ENCODE data around the gene GYG1.

Gene GYG1

GRCh38 chr3:148991219-148992026 is at the start of gene GYG1:
TSS of gene GYG1 (plus strand) at chr3:148991540. CDS start at chr3:148991641, 101 bp downstream.
- peak; percentile 68 to 83 for DNase-seq (ENCODE audit: low read depth in 2 of 2)

- no peak for DNase-seq (ENCODE audit: low read depth in 2 of 2)
Measured at GRCh38 chr3:148943506-148944205, 47.7 kb upstream of the GYG1 start.

DNA sequence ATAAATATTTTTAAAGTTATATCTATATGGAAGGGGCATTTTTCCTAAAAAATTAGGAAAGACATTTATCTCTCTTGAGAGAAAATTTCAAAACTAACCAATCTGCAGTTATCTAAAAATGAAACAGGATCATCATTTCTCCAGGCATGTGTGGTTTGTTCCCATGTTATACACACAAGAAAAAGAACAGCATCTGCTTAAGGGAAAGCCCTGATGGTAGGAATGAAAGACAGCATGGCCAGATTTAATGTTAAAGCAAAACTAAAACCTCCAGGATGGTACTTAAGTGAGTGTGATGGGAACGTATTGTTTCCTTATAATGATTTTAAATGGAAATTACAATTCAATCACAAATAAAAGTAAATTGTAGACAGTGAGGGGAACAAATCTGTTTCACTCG is 46.2 kb upstream of the GYG1 start:
- no peak for DNase-seq (ENCODE audit: low read depth in 2 of 2)

DNA sequence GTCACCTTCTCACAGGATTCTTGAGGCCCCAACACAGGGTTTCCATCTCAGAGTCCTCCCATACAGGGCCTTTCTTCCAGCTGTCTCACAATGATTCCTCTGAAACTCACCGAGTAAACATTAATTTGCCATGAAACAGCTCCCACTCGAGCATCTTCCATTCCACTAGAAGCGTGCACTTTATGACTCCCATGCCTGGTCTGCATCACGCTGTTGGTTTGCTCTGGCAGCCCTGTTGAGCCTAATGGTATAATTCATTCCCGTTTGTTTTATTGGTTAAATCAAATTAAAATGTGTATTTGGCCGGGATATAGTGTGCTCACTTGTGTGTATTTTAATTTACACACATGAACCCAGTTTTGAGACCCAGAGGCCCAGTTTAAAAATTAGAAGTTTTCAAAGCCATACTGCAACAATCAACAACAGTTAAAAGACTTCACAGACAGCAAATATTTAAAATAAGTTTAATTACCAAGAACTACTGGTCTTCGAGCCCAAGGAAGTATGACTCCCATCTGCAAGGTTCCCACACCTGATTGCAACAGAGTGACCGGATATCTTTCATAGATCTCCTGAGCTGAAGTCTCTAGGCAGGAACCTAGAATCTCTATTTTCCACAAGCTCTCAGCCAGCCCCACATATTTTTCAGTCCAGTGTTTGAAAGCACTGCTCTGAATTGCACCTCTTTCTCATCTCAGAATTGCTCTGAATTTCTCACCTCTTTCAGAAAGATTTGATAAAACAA is 42.3 kb upstream of the GYG1 start:
- DNase-seq (ENCODE audit: low read depth in 2 of 2) = no peak

- DNase-seq (ENCODE audit: low read depth in 2 of 2) = no peak
Measured at GRCh38 chr3:148950806-148951205, 40.5 kb upstream of the GYG1 start.

DNA sequence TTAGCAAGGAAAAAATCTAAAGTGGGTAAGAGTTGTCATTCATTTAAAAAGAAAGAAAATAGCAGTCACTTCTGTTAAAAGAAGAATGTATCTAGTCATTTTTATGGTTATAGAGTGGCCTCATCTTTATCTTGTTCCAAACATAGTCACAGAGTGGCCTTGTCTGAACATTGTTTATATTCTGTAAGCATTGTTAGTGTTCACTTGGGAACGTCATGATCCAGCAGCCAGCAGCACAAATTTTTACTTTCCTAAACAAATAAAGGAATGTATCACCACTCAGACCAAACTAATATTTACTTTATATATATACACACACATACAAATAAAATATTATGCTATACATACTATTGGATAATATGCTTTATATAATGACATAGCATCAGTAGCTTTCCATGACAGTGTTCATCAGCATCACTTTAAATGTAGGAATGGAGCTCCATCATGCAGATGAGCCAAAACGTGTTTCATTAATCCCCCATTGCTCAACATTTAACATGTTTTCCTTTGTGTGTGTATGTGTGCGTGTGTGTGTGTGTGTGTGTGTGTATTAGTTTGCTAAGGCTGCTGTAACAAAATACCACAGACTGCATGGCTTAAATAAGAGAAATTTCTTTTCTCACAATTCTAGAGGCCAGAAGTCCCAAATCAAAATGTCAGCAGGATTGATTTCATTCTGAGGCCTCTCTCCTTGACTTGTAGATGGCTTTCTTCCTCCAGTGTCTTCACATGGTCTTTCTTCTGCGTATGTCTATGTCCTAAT is 39.6 kb upstream of the GYG1 start:
- no peak for DNase-seq (ENCODE audit: low read depth in 2 of 2)

GRCh38 chr3:148953094-148953493 is 38.2 kb upstream of the GYG1 start:
- no peak for DNase-seq (ENCODE audit: low read depth in 2 of 2)

DNA sequence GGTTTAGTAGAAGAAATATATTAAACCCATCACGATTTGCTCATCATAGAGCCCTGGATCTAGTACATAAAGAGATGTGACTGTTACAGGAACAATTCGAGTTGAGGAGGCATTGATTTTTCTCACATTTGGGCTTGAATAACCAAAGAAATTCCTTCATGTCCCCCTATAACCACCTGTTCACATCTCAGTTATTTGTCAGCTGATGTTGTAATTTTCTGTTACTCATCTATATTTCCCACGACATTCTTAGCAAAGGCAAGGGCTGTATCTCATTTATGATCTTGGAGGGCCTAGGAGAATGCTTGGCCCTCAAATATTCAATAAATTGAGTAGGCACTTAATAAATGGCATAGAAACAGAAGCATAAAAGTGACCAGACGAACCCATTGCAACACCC is 36.4 kb upstream of the GYG1 start:
- DNase-seq (ENCODE audit: low read depth in 2 of 2) = no peak

- no peak for DNase-seq (ENCODE audit: low read depth in 2 of 2)
Measured at GRCh38 chr3:148955544-148956346, 35.6 kb upstream of the GYG1 start.

GRCh38 chr3:148957586-148957985 is 33.8 kb upstream of the GYG1 start:
- DNase-seq (ENCODE audit: low read depth in 2 of 2) = no peak

GRCh38 chr3:148958696-148959095 is 32.6 kb upstream of the GYG1 start:
- no peak for DNase-seq (ENCODE audit: low read depth in 2 of 2)

GRCh38 chr3:148962513-148962912 is 28.8 kb upstream of the GYG1 start:
- no peak for DNase-seq (ENCODE audit: low read depth in 2 of 2)

DNA sequence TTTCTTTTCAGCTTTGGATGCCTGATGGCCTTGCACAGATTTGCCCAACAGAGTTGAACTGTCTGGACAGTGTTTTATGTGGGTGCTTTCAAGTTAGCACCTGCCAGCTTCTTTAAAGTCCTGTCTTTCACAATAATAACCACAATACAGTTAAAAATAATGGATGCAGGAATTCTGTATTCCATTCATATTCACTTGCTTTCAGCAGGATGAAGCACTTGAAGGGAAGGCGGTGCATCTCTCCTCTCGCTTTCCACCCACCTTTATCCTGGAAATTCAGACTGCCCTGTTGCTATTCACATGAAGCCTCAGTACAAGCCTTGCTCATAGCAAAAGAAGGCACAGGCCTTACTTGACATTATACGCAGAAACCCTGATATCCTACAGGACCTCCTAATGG is 26.5 kb upstream of the GYG1 start:
- DNase-seq (ENCODE audit: low read depth in 2 of 2) = no peak

GRCh38 chr3:148968321-148968720 is 23.0 kb upstream of the GYG1 start:
- no peak for DNase-seq (ENCODE audit: low read depth in 2 of 2)

DNA sequence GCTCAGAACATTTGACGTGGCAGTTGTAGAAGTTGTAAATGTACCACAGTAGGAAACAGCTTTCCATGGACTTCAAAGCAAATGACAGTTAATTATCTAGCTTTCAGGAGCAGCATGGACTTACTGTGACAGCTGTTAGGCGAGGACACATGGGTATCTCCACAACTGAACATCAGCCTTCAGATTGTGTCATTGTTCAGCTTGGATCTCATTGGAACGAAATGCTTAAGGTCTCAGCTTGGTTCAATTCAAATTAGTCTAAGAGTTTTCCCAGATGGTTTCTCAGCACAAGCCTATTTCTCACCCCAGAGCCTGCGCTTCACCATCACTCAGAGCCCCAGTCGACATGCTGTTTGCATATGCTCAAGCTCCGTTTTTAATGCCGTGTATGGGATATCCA is 21.1 kb upstream of the GYG1 start:
- no peak for DNase-seq (ENCODE audit: low read depth in 2 of 2)

DNA sequence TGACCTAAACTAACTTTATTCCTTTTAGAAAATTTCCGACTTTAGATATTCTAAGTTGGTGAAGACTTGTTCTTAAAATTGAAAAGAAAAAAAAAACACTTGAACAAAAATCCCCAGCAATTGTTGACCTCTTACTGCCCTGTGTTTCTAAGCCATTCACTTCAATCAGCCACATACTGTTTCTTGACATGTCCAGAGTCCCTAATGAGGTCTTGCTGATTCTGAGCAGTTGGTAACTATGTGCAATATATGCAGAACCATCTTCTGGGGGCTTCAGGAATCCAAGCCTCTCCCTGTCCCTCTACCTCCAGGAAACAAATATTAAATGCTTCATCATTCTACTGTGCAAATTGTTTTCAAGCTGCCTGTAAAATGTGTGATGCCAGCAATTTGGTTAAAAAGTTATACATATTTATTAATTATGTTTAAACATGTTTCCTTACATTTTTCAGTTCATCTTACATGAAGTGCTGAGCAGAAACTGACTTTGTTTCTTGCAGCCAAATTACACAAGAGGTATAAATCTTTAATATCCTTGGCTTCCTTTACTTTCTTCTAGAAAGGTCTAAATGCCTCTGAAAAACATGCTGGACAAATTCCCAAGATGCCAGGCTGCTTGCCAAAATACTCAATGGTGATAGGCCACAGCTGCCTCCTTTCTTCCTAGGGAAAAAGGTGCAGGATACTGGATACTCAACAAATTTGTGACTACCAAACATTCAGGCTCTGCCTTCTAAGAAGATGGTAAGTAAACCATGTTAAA is 19.8 kb upstream of the GYG1 start:
- no peak for DNase-seq (ENCODE audit: low read depth in 2 of 2)

GRCh38 chr3:148974726-148975125 is 16.6 kb upstream of the GYG1 start:
- DNase-seq (ENCODE audit: low read depth in 2 of 2) = no peak

- DNase-seq (ENCODE audit: low read depth in 2 of 2) = no peak
Measured at GRCh38 chr3:148975248-148975647, 16.1 kb upstream of the GYG1 start.

GRCh38 chr3:148975696-148976095 is 15.6 kb upstream of the GYG1 start:
- no peak for DNase-seq (ENCODE audit: low read depth in 2 of 2)

- DNase-seq (ENCODE audit: low read depth in 2 of 2) = no peak
Measured at GRCh38 chr3:148981273-148981672, 10.1 kb upstream of the GYG1 start.

All from stimulated activated CD8-positive, alpha-beta memory T cell treated with anti-CD3 and anti-CD28 coated beads, Interleukin-7, amount 100 ng/mL, for 4 hours (primary cell).